Left lung (tissue), 10 donors: ENCODE results near the gene COMT. TPM values are rescaled to one million over a fixed set of nuclear protein-coding genes. Genes with fewer than 3 reads are reported as not detected.

ENCODE experiments used
- ATAC-seq: fragments of 200-7000 bp; cut with Tn5 transposase; one replicate; pipeline ENCODE4 v1.9.1; 2020; ENCODE audit warnings: moderate library complexity
- DNase-seq, 4 donors: peaks; one replicate each; pipeline ENCODE4 v3.0.0-alpha.2; 2013 to 2020
- H3K27ac ChIP-seq, 2 donors: fragments of 200-600 bp; sonication (generic) in 1 of 2; one replicate each; pipeline versions ENCODE4 v1.5.0 to v1.8.0; 2020 to 2021
- H3K27me3 ChIP-seq, 2 donors: fragments of 200-600 bp; sonication (generic) in 1 of 2; one replicate each; pipeline versions ENCODE4 v1.5.0 to v1.8.0; 2020 to 2021
- H3K36me3 ChIP-seq, 2 donors: fragments of 200-600 bp; sonication (generic) in 1 of 2; one replicate each; pipeline versions ENCODE4 v1.5.0 to v1.8.0; 2020 to 2021
- H3K4me1 ChIP-seq, 2 donors: fragments of 200-600 bp; one replicate each; pipeline ENCODE4 v1.8.0; 2021
- H3K4me3 ChIP-seq, 2 donors: fragments of 200-600 bp; sonication (generic) in 1 of 2; one replicate each; pipeline versions ENCODE4 v1.5.0 to v1.8.0; 2020 to 2021; ENCODE audit warnings: mild to moderate bottlenecking in 1 of 2
- H3K9me3 ChIP-seq, 2 donors: fragments of 200-600 bp; sonication (generic) in 1 of 2; one replicate each; pipeline versions ENCODE4 v1.5.0 to v1.8.0; 2020 to 2021
- CTCF ChIP-seq, 2 donors: fragments of 200-600 bp; sonication (generic) in 1 of 2; IDR thresholded peaks; one replicate each; pipeline versions ENCODE4 v1.5.0 to v1.8.0; 2021; ENCODE audit warnings: antibody characterized with exemption in 2 of 2
- intact Hi-C, 2 donors: fragments of 100-400 bp; cut with DNase I; formaldehyde crosslinking; loops; one replicate each; pipeline versions ENCODE4 v1.11.2 to v1.14.2; 2022
- polyA plus RNA-seq, 6 donors: library from polyadenylated mRNA; unstranded; fragments of 120-200 nt; gene quantifications; one replicate each; pipeline ENCODE4 v1.2.1, GENCODE V29; 2013; ENCODE audit not compliant: insufficient read length in 6 of 6
- total RNA-seq, 2 donors: library from RNA; stranded (reverse); fragmentation: NEBNext Ultra II Directional; extraction: Animal tissue kit (Norgen Biotek cat#: 25700); gene quantifications; one replicate each; pipeline ENCODE4 v1.2.1, GENCODE V29; 2021
- donor health status: DM: no; HTN: yes; CAD: no.
- donor health status: DM: no; HTN: no; CAD: no.

Gene COMT
- total and polyA plus RNA-seq, 8 donors: 90.1 to 249 (median 102) TPM

GRCh38 chr22:19917389-19918138, 24.0 kb upstream of the COMT start:
- H3K9me3 ChIP-seq: no peaks in the 10 kb centered on the region
- no peak overlapping the region for H3K4me3 ChIP-seq
- ATAC-seq (no peak), DNase-seq (peak in 1 of 4 donors; percentile 51)
- intact Hi-C loops: no loop called here
- no peaks in the 10 kb centered on the region for H3K4me1 ChIP-seq
- no peak overlapping the region for H3K27ac ChIP-seq
- no peak for TF ChIP-seq CTCF (IDR thresholded peaks at IDR 0.05)
- no peaks in the 10 kb centered on the region for H3K27me3 ChIP-seq
- H3K36me3 ChIP-seq: peaks cover 0 to 66% of the 10 kb centered on the region in 2 donors

- DNase-seq (peak in 1 of 4 donors; percentile 57), ATAC-seq (no peak)
- Histone ChIP-seq H3K4me3 (no peak overlapping the region), H3K4me1 (no peaks in the 10 kb centered on the region), H3K36me3 (peaks cover 0 to 56% of the 10 kb centered on the region in 2 donors), H3K27ac (no peak overlapping the region), H3K27me3 (no peaks in the 10 kb centered on the region), H3K9me3 (no peaks in the 10 kb centered on the region)
- intact Hi-C loops: no loop called here
- TF ChIP-seq CTCF (IDR thresholded peaks at IDR 0.05): no peak
Measured at GRCh38 chr22:19918332-19919106, 23.1 kb upstream of the COMT start.

- no peaks in the 10 kb centered on the region for H3K27me3 ChIP-seq
- no peak for TF ChIP-seq CTCF (IDR thresholded peaks at IDR 0.05)
- no peak for ATAC-seq
- no peaks in the 10 kb centered on the region for H3K4me1 ChIP-seq
- peak in 1 of 4 donors; percentile 65 for DNase-seq
- intact Hi-C loops: no loop called here
- no peak overlapping the region for H3K27ac ChIP-seq
- H3K9me3 ChIP-seq: no peaks in the 10 kb centered on the region
- no peak overlapping the region for H3K4me3 ChIP-seq
- peaks cover 0 to 52% of the 10 kb centered on the region in 2 donors for H3K36me3 ChIP-seq
Measured at GRCh38 chr22:19919701-19920363, 21.7 kb upstream of the COMT start.

- H3K27me3 ChIP-seq: no peaks in the 10 kb centered on the region
- peaks cover 0 to 34% of the 10 kb centered on the region in 2 donors for H3K36me3 ChIP-seq
- DNase-seq (peak in 1 of 4 donors; percentile 2), ATAC-seq (no peak)
- intact Hi-C loops: no loop called here
- no peaks in the 10 kb centered on the region for H3K4me1 ChIP-seq
- H3K4me3 ChIP-seq: no peak overlapping the region
- H3K9me3 ChIP-seq: no peaks in the 10 kb centered on the region
- TF ChIP-seq CTCF (IDR thresholded peaks at IDR 0.05): no peak
- no peak overlapping the region for H3K27ac ChIP-seq
Measured at GRCh38 chr22:19921544-19922081, 20.0 kb upstream of the COMT start.
